Prostate gland (tissue), 2 donors: ENCODE results near the gene CCDC112.

Source experiments
- POLR2A ChIP-seq: fragments of 450-650 bp; IDR thresholded peaks from one replicate; pipeline ENCODE4 v1.6.1; 2016; ENCODE audit warnings: antibody characterized with exemption, mild to moderate bottlenecking
- TF ChIP-seq, protein P1 (sequence below), 4 experiments: fragments of 200-600 bp in 2 of 4; fragments of 450-650 bp in 2 of 4; sonication (generic) in 2 of 4; IDR thresholded peaks; 1 replicate in 3 of 4; 2 replicates in 1 of 4; pipeline ENCODE4 v1.5.1; 2016 to 2019; ENCODE audit warnings: antibody characterized with exemption in 4 of 4, mild to moderate bottlenecking in 2 of 4, moderate library complexity in 2 of 4

- TF ChIP-seq POLR2A = no peak
- TF ChIP-seq, protein P1, sequence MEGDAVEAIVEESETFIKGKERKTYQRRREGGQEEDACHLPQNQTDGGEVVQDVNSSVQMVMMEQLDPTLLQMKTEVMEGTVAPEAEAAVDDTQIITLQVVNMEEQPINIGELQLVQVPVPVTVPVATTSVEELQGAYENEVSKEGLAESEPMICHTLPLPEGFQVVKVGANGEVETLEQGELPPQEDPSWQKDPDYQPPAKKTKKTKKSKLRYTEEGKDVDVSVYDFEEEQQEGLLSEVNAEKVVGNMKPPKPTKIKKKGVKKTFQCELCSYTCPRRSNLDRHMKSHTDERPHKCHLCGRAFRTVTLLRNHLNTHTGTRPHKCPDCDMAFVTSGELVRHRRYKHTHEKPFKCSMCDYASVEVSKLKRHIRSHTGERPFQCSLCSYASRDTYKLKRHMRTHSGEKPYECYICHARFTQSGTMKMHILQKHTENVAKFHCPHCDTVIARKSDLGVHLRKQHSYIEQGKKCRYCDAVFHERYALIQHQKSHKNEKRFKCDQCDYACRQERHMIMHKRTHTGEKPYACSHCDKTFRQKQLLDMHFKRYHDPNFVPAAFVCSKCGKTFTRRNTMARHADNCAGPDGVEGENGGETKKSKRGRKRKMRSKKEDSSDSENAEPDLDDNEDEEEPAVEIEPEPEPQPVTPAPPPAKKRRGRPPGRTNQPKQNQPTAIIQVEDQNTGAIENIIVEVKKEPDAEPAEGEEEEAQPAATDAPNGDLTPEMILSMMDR (IDR thresholded peaks at IDR 0.05) = no peak
These were observed 33.4 kb downstream of the CCDC112 start for GRCh38 chr5:115263078-115263380.
